Germinal center (tissue), 1 donor: ENCODE results near the gene CEP41.
A peak's percentile ranks its signal among the peaks of the same experiment; 100 is the strongest.

Source experiments
- DNase-seq: peaks from one replicate; pipeline ENCODE4 v3.0.0; 2012; ENCODE audit warnings: mixed read lengths, low spot score

The CEP41 gene

GRCh38 chr7:130440527-130441365, at the start of gene CEP41:
Gene CEP41 (minus strand): TSS chr7:130441016. CDS start chr7:130440966, 50 bp downstream.
- peak; percentile 97 for DNase-seq

GRCh38 chr7:130490311-130490791, 49.5 kb upstream of the CEP41 start:
- DNase-seq: no peak

GRCh38 chr7:130489140-130489983, 48.5 kb upstream of the CEP41 start:
- no peak for DNase-seq

GRCh38 chr7:130488392-130489139, 47.8 kb upstream of the CEP41 start:
- no peak for DNase-seq

- no peak for DNase-seq
Observed at GRCh38 chr7:130486954-130487436, 46.2 kb upstream of the CEP41 start.

- peak; percentile 84 for DNase-seq
Observed at GRCh38 chr7:130486114-130486953, 45.5 kb upstream of the CEP41 start.

- no peak for DNase-seq
Observed at GRCh38 chr7:130485734-130486113, 44.9 kb upstream of the CEP41 start.

GRCh38 chr7:130483031-130483430, 42.2 kb upstream of the CEP41 start:
- DNase-seq: no peak

- DNase-seq: no peak
Observed at GRCh38 chr7:130481898-130482297, 41.1 kb upstream of the CEP41 start.

GRCh38 chr7:130479716-130480400, 39.0 kb upstream of the CEP41 start:
- DNase-seq: no peak

GRCh38 chr7:130478991-130479390, 38.2 kb upstream of the CEP41 start:
- no peak for DNase-seq

GRCh38 chr7:130476297-130477150, 35.7 kb upstream of the CEP41 start:
- DNase-seq: no peak

- no peak for DNase-seq
Observed at GRCh38 chr7:130475776-130476175, 35.0 kb upstream of the CEP41 start.

GRCh38 chr7:130473876-130474275, 33.1 kb upstream of the CEP41 start:
- no peak for DNase-seq

- DNase-seq: no peak
Observed at GRCh38 chr7:130473289-130473688, 32.5 kb upstream of the CEP41 start.

- no peak for DNase-seq
Observed at GRCh38 chr7:130471974-130472373, 31.2 kb upstream of the CEP41 start.

- DNase-seq: no peak
Observed at GRCh38 chr7:130468612-130469011, 27.8 kb upstream of the CEP41 start.

- no peak for DNase-seq
Observed at GRCh38 chr7:130463553-130464434, 23.0 kb upstream of the CEP41 start.

GRCh38 chr7:130461272-130461671, 20.5 kb upstream of the CEP41 start:
- DNase-seq: no peak
